Measurements from ENCODE around the gene TAF6L. TPM values are rescaled to one million over a fixed set of nuclear protein-coding genes. Genes with fewer than 3 reads are reported as not detected.
"Not testable (repeated sequence)": the region's sequence is repeated elsewhere in the genome, so short reads cannot be mapped to it uniquely, and the experiment has no call there.

The TAF6L gene
- total RNA-seq, 1 donor from 2014 or later: 51.7 TPM

- H3K27me3 ChIP-seq: no peaks in the 10 kb centered on the region
- H3K4me1 ChIP-seq: peaks cover 5 to 42% of the 10 kb centered on the region in 2 donors
- no peak for TF ChIP-seq CTCF (IDR thresholded peaks at IDR 0.05)
- H3K27ac ChIP-seq: peak overlapping the region; percentile 92 to 95
- no peak for DNase-seq (ENCODE audit: low spot score in 2 of 2)
- intact Hi-C loops (cut with DNase I): loop anchor here (1.0 to 5.0 kb wide), 5 partner anchors 18 to 130 kb away; partner anchors contain the start of genes B3GAT3 and GANAB
- no peaks in the 10 kb centered on the region for H3K9me3 ChIP-seq
- H3K4me3 ChIP-seq: peak overlapping the region; percentile 98 to 99
- H3K36me3 ChIP-seq: peaks cover 21 to 29% of the 10 kb centered on the region in 2 donors
These were observed 44.4 kb upstream of the TAF6L start for GRCh38 chr11:62726915-62727164.

GRCh38 chr11:62727165-62727871 lies 43.9 kb upstream of the TAF6L start, which contains the start of gene HNRNPUL2:
HNRNPUL2 (minus strand) TSS chr11:62727457; CDS start chr11:62727156, 301 bp downstream.
- H3K27ac ChIP-seq: peak within 1 kb of the TSS; percentile 92 to 95
- peaks cover 16 to 25% of the 10 kb centered on the region in 2 donors for H3K36me3 ChIP-seq
- H3K9me3 ChIP-seq: no peaks in the 10 kb centered on the region
- intact Hi-C loops (cut with DNase I): loop anchor here (1.0 to 5.0 kb wide), 5 partner anchors 18 to 130 kb away; partner anchors contain the start of genes B3GAT3 and GANAB
- DNase-seq (ENCODE audit: low spot score in 2 of 2): peak; percentile 91 to 98
- peak within 1 kb of the TSS; percentile 98 to 99 for H3K4me3 ChIP-seq
- TF ChIP-seq CTCF (IDR thresholded peaks at IDR 0.05): peak in 2 of 3 experiments; percentile 8 to 15
- no peaks in the 10 kb centered on the region for H3K27me3 ChIP-seq
- H3K4me1 ChIP-seq: peaks cover 5 to 42% of the 10 kb centered on the region in 2 donors

GRCh38 chr11:62727872-62728170 lies 43.4 kb upstream of the TAF6L start:
- Histone ChIP-seq H3K4me3 (peak overlapping the region; percentile 98 to 99), H3K9me3 (no peaks in the 10 kb centered on the region), H3K27me3 (no peaks in the 10 kb centered on the region), H3K36me3 (peaks cover 11 to 20% of the 10 kb centered on the region in 2 donors), H3K4me1 (peaks cover 5 to 42% of the 10 kb centered on the region in 2 donors), H3K27ac (peak overlapping the region; percentile 92 to 95)
- no peak for TF ChIP-seq CTCF (IDR thresholded peaks at IDR 0.05)
- DNase-seq (ENCODE audit: low spot score in 2 of 2): peak; percentile 61 to 92
- intact Hi-C loops (cut with DNase I): loop anchor here (1.0 to 5.0 kb wide), 9 partner anchors 19 to 129 kb away; partner anchors contain the start of genes B3GAT3, C11orf98, CSKMT and GANAB

- Histone ChIP-seq H3K4me1 (peaks cover 5 to 42% of the 10 kb centered on the region in 2 donors), H3K27ac (peak within 1 kb of the TSS; percentile 92 to 95), H3K27me3 (no peaks in the 10 kb centered on the region), H3K36me3 (peaks cover 10 to 20% of the 10 kb centered on the region in 2 donors), H3K9me3 (no peaks in the 10 kb centered on the region), H3K4me3 (peak within 1 kb of the TSS; percentile 98 to 99)
- TF ChIP-seq CTCF (IDR thresholded peaks at IDR 0.05): no peak
- peak; percentile 54 to 95 for DNase-seq (ENCODE audit: low spot score in 2 of 2)
- intact Hi-C loops (cut with DNase I): loop anchor here (1.0 to 5.0 kb wide), 5 partner anchors 25 to 129 kb away; partner anchors contain the start of genes C11orf98, CSKMT, TAF6L and TMEM179B
These were observed 42.8 kb upstream of the TAF6L start, which contains the start of gene TTC9C for GRCh38 chr11:62728171-62728988. TTC9C (plus strand) TSS chr11:62728486; CDS start chr11:62728849, 363 bp downstream.

GRCh38 chr11:62730076-62730475 lies 41.1 kb upstream of the TAF6L start:
- Histone ChIP-seq H3K4me1 (peaks cover 5 to 30% of the 10 kb centered on the region in 2 donors), H3K27ac (peak overlapping the region; percentile 92 to 95), H3K4me3 (peak overlapping the region; percentile 38 to 98), H3K36me3 (peaks cover 21 to 22% of the 10 kb centered on the region in 2 donors)
- H3K27me3 ChIP-seq; intact Hi-C loops (cut with DNase I); H3K9me3 ChIP-seq; DNase-seq (ENCODE audit: low spot score in 2 of 2): not testable (repeated sequence)

All from ascending aorta (tissue), 2 donors.